Neural progenitor cell (in vitro differentiated cells): ENCODE data around the gene GNB3. TPM values are rescaled to one million over a fixed set of nuclear protein-coding genes. Genes with fewer than 3 reads are reported as not detected.

Source experiments
- DNase-seq: peaks from one replicate; pipeline ENCODE4 v3.0.0-alpha.2; 2016; ENCODE audit warnings: low spot score
- H2AFZ ChIP-seq: fragments of 200-600 bp; sonication (generic); replicated peaks from 2 replicates; pipeline ENCODE4 v1.6.1; 2016; ENCODE audit warnings: antibody characterized with exemption
- H3F3A ChIP-seq: fragments of 200-600 bp; sonication (generic); 2 replicates; pipeline ENCODE4 v1.6.1; 2016; ENCODE audit warnings: antibody characterized with exemption, low read depth
- H3K27ac ChIP-seq: fragments of 200-600 bp; sonication (generic); 2 replicates; pipeline ENCODE4 v1.5.1; 2016; ENCODE audit warnings: mild to moderate bottlenecking
- H3K27me3 ChIP-seq: fragments of 200-600 bp; sonication (generic); 2 replicates; pipeline ENCODE4 v1.6.1; 2016; ENCODE audit warnings: mild to moderate bottlenecking, moderate library complexity
- H3K36me3 ChIP-seq: fragments of 200-600 bp; sonication (generic); 2 replicates; pipeline ENCODE4 v1.5.1; 2016
- H3K4me1 ChIP-seq: fragments of 200-600 bp; sonication (generic); 2 replicates; pipeline ENCODE4 v1.6.1; 2016; ENCODE audit warnings: mixed run types
- H3K4me2 ChIP-seq: fragments of 200-600 bp; sonication (generic); 2 replicates; pipeline ENCODE4 v1.6.1; 2016
- H3K4me3 ChIP-seq: fragments of 200-600 bp; sonication (generic); 2 replicates; pipeline ENCODE4 v1.5.1; 2016
- H3K79me2 ChIP-seq: fragments of 200-600 bp; sonication (generic); 2 replicates; pipeline ENCODE4 v1.6.1; 2016; ENCODE audit warnings: low read depth
- H3K9ac ChIP-seq: fragments of 200-600 bp; sonication (generic); 2 replicates; pipeline ENCODE4 v1.6.1; 2016
- H3K9me3 ChIP-seq: fragments of 200-600 bp; sonication (generic); 2 replicates; pipeline ENCODE4 v1.5.1; 2016; ENCODE audit warnings: low read depth
- H4K20me1 ChIP-seq: fragments of 200-600 bp; sonication (generic); 2 replicates; pipeline ENCODE4 v1.6.1; 2016; ENCODE audit warnings: low read depth
- H3K27ac Mint-ChIP-seq: 3 replicates; pipeline ENCODE4 v1.8.0; 2021; ENCODE audit warnings: mixed read lengths
- H3K27me3 Mint-ChIP-seq: 2 replicates; pipeline ENCODE4 v1.8.0; 2022; ENCODE audit warnings: low read depth, mild to moderate bottlenecking, inconsistent platforms, moderate library complexity, mixed read lengths; ENCODE audit not compliant: insufficient read depth
- H3K36me3 Mint-ChIP-seq: 3 replicates; pipeline ENCODE4 v1.8.0; 2021; ENCODE audit warnings: mixed read lengths
- H3K4me1 Mint-ChIP-seq: 3 replicates; pipeline ENCODE4 v1.8.0; 2021; ENCODE audit warnings: mixed read lengths
- H3K4me3 Mint-ChIP-seq: 3 replicates; pipeline ENCODE4 v1.8.0; 2021; ENCODE audit warnings: mild to moderate bottlenecking, moderate library complexity, mixed read lengths
- H3K9me3 Mint-ChIP-seq: 3 replicates; pipeline ENCODE4 v1.8.0; 2020; ENCODE audit warnings: mixed read lengths
- EZH2 ChIP-seq: fragments of 200-600 bp; sonication (generic); IDR thresholded peaks from 2 replicates; pipeline ENCODE4 v1.6.1; 2017; ENCODE audit warnings: antibody characterized with exemption, mild to moderate bottlenecking, moderate library complexity
- EZH2phosphoT487 ChIP-seq: fragments of 200-600 bp; sonication (generic); IDR thresholded peaks from 2 replicates; pipeline ENCODE4 v1.6.1; 2017; ENCODE audit warnings: antibody characterized with exemption
- total RNA-seq: library from RNA; depleted of rRNA; stranded (reverse); fragments of >200 nt; gene quantifications from 2 replicates; pipeline ENCODE4 v1.2.3, GENCODE V29; 2015; ENCODE audit warnings: low replicate concordance
- TF ChIP-seq, protein P1 (sequence below): fragments of 200-600 bp; sonication (generic); IDR thresholded peaks from 2 replicates; pipeline ENCODE4 v1.5.1; 2017; ENCODE audit warnings: antibody characterized with exemption, mild to moderate bottlenecking

Gene GNB3
- total RNA-seq, 1 donor from 2014 or later = 2.7 TPM

DNA sequence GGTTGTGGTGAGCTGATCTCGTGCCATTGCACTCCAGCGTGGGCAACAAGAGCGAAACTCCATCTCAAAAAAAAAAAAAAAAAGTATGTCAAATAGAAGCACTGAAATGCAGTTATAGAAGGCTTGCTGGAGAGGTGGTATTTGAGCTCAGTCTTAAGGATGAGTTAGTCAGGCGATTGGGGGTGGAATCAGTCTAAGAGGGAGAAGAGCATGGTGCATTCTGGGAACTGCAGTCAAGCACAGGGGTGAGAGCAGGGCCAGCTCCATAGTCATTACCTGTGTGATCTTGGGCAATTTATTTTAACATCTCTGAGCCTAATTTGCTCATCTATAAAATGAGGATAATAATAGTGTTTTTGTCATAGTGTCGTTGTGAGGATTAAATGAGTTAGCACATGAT lies 5.9 kb upstream of the GNB3 start:
- H2AFZ ChIP-seq = no peak overlapping the region
- H3K27me3 Mint-ChIP-seq = peaks cover 2% of the 10 kb centered on the region
- no peaks in the 10 kb centered on the region for H3K9me3 Mint-ChIP-seq
- H3K4me1 Mint-ChIP-seq = peaks cover 26% of the 10 kb centered on the region
- peaks cover 6% of the 10 kb centered on the region for H3K36me3 ChIP-seq
- H3K27me3 ChIP-seq = no peaks in the 10 kb centered on the region
- H3K79me2 ChIP-seq = peaks cover 16% of the 10 kb centered on the region
- H3K27ac ChIP-seq = no peak overlapping the region
- TF ChIP-seq EZH2phosphoT487 (no peak), EZH2 (no peak)
- TF ChIP-seq, protein P1, sequence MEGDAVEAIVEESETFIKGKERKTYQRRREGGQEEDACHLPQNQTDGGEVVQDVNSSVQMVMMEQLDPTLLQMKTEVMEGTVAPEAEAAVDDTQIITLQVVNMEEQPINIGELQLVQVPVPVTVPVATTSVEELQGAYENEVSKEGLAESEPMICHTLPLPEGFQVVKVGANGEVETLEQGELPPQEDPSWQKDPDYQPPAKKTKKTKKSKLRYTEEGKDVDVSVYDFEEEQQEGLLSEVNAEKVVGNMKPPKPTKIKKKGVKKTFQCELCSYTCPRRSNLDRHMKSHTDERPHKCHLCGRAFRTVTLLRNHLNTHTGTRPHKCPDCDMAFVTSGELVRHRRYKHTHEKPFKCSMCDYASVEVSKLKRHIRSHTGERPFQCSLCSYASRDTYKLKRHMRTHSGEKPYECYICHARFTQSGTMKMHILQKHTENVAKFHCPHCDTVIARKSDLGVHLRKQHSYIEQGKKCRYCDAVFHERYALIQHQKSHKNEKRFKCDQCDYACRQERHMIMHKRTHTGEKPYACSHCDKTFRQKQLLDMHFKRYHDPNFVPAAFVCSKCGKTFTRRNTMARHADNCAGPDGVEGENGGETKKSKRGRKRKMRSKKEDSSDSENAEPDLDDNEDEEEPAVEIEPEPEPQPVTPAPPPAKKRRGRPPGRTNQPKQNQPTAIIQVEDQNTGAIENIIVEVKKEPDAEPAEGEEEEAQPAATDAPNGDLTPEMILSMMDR = no peak
- no peak overlapping the region for H3K4me3 ChIP-seq
- peaks cover 34% of the 10 kb centered on the region for H3K36me3 Mint-ChIP-seq
- peak overlapping the region; percentile 36 for H3K4me3 Mint-ChIP-seq
- H3K4me2 ChIP-seq = no peak overlapping the region
- H4K20me1 ChIP-seq = peaks cover 67% of the 10 kb centered on the region
- H3K9ac ChIP-seq = no peak overlapping the region
- no peak for DNase-seq
- no peak overlapping the region for H3K27ac Mint-ChIP-seq
- no peaks in the 10 kb centered on the region for H3K9me3 ChIP-seq
- H3F3A ChIP-seq = peaks cover 46% of the 10 kb centered on the region
- peaks cover 13% of the 10 kb centered on the region for H3K4me1 ChIP-seq

GRCh38 chr12:6836851-6837250 lies 3.9 kb upstream of the GNB3 start:
- no peak overlapping the region for H3K27ac Mint-ChIP-seq
- H3K9ac ChIP-seq = no peak overlapping the region
- H3K79me2 ChIP-seq = no peaks in the 10 kb centered on the region
- no peaks in the 10 kb centered on the region for H3K27me3 ChIP-seq
- H3F3A ChIP-seq = peaks cover 61% of the 10 kb centered on the region
- no peaks in the 10 kb centered on the region for H3K9me3 ChIP-seq
- H3K27ac ChIP-seq = no peak overlapping the region
- H3K4me3 ChIP-seq = no peak overlapping the region
- no peaks in the 10 kb centered on the region for H3K9me3 Mint-ChIP-seq
- H2AFZ ChIP-seq = no peak overlapping the region
- peaks cover 72% of the 10 kb centered on the region for H4K20me1 ChIP-seq
- H3K4me2 ChIP-seq = no peak overlapping the region
- H3K36me3 Mint-ChIP-seq = peaks cover 22% of the 10 kb centered on the region
- peaks cover 4% of the 10 kb centered on the region for H3K36me3 ChIP-seq
- peaks cover 27% of the 10 kb centered on the region for H3K4me1 Mint-ChIP-seq
- peaks cover 2% of the 10 kb centered on the region for H3K27me3 Mint-ChIP-seq
- DNase-seq = no peak
- peaks cover 27% of the 10 kb centered on the region for H3K4me1 ChIP-seq
- TF ChIP-seq EZH2 (no peak), EZH2phosphoT487 (no peak)
- TF ChIP-seq, protein P1 = no peak
- no peak overlapping the region for H3K4me3 Mint-ChIP-seq

GRCh38 chr12:6837370-6838060 lies 3.2 kb upstream of the GNB3 start:
- no peak overlapping the region for H3K27ac Mint-ChIP-seq
- DNase-seq = no peak
- Histone ChIP-seq H3K27me3 (no peaks in the 10 kb centered on the region), H3K9ac (no peak overlapping the region), H3K27ac (no peak overlapping the region), H3K9me3 (no peaks in the 10 kb centered on the region), H3K36me3 (no peaks in the 10 kb centered on the region), H3K4me3 (no peak overlapping the region), H3K4me1 (peaks cover 27% of the 10 kb centered on the region), H3F3A (peaks cover 61% of the 10 kb centered on the region), H4K20me1 (peaks cover 72% of the 10 kb centered on the region), H2AFZ (no peak overlapping the region), H3K4me2 (no peak overlapping the region), H3K79me2 (no peaks in the 10 kb centered on the region)
- no peak overlapping the region for H3K4me3 Mint-ChIP-seq
- H3K27me3 Mint-ChIP-seq = no peaks in the 10 kb centered on the region
- TF ChIP-seq, protein P1 = no peak
- TF ChIP-seq EZH2 (no peak), EZH2phosphoT487 (no peak)
- peaks cover 18% of the 10 kb centered on the region for H3K36me3 Mint-ChIP-seq
- H3K9me3 Mint-ChIP-seq = no peaks in the 10 kb centered on the region
- H3K4me1 Mint-ChIP-seq = peaks cover 29% of the 10 kb centered on the region
